Measurements from ENCODE around the gene SOX5.

The SOX5 gene

DNA sequence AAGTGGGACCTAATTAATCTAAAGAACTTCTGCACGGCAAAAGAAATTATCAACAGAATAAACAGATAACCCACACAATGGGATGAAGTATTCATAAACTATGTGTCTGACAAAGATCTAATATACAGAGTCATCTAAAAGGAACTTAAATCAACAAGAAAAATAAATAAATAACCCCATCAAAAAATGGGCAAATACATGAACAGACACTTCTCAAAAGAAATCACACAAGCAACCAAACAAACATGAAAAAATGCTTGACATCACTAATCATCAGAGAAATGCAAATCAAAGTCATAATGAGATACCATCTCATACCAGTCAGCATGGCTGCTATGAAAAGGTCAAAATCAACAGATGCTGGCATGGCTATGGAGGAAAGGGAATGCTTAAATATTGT lies 466.9 kb downstream of the SOX5 start:
- no peak for DNase-seq (ENCODE audit: low read depth)

Data from activated T-cell treated with anti-CD3 and anti-CD28 coated beads for 48 hours (primary cell).